PC-3 (cell line): Measurements from ENCODE around the gene NOP9.

ENCODE experiments used
- EZH2 ChIP-seq: fragments of 300-600 bp; sonication (generic); IDR thresholded peaks from one replicate; pipeline ENCODE4 v1.6.1; 2017; ENCODE audit warnings: antibody characterized with exemption, mild to moderate bottlenecking, low read length; ENCODE audit not compliant: unreplicated experiment
- TF ChIP-seq, protein P1 (sequence below): fragments of 300-600 bp; sonication (generic); conservative IDR thresholded peaks from 2 replicates; pipeline ENCODE4 v1.5.1; 2017; ENCODE audit warnings: antibody characterized with exemption, low read depth, mild to moderate bottlenecking, low read length

DNA sequence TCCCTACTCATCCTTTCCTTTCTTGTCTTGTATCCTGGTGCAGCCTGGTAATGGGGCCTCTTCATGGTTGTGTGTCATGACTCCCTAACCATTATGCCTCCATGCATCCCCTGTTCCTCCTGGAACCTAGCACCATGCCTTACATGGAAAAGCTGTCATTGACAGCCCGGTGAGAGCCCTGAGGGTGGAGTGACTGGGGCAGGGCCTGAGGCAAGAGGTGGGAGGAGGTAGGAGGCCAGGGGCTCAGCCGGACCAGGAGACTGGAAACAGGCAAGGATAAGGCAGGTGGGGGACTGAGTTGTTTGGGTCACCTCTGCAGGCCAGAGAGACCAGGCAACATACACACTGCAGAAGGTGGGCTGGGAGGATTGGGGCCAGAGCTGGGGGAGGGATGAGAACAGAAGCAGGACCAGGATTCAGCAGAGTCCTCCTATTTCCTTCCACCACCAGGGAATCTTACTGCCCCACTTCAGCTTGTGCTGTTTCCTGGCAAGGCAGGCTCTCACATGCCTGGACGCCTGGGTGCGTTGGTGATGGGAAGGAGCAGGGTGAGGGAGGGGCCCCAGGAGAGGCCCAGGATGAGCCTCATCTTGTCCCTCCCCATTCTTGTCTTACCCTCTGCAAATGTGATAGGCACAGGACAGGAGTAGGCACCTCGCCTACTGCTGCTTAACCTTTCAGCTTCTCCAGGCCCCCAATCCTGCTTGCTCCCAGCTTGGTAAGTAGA is 10.1 kb downstream of the NOP9 start, which contains the start of gene LTB4R2:
- TF ChIP-seq, protein P1, sequence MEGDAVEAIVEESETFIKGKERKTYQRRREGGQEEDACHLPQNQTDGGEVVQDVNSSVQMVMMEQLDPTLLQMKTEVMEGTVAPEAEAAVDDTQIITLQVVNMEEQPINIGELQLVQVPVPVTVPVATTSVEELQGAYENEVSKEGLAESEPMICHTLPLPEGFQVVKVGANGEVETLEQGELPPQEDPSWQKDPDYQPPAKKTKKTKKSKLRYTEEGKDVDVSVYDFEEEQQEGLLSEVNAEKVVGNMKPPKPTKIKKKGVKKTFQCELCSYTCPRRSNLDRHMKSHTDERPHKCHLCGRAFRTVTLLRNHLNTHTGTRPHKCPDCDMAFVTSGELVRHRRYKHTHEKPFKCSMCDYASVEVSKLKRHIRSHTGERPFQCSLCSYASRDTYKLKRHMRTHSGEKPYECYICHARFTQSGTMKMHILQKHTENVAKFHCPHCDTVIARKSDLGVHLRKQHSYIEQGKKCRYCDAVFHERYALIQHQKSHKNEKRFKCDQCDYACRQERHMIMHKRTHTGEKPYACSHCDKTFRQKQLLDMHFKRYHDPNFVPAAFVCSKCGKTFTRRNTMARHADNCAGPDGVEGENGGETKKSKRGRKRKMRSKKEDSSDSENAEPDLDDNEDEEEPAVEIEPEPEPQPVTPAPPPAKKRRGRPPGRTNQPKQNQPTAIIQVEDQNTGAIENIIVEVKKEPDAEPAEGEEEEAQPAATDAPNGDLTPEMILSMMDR: no peak
- TF ChIP-seq EZH2: no peak
